ENCODE results near the gene SCG3.

GRCh38 chr15:51724673-51725072 lies 43.4 kb downstream of the SCG3 start:
- TF ChIP-seq POLR2AphosphoS5 (IDR thresholded peaks at IDR 0.05; ENCODE audit: low read depth, low read length) = no peak
- TF ChIP-seq SPI1 (IDR thresholded peaks at IDR 0.05; ENCODE audit: low read depth, low read length) = no peak
- TF ChIP-seq POLR2A (IDR thresholded peaks at IDR 0.05; ENCODE audit: low read depth, low read length) = no peak
- TF ChIP-seq TAF1 (IDR thresholded peaks at IDR 0.05; ENCODE audit: low read depth, low read length) = no peak
- TF ChIP-seq POU2F2 (IDR thresholded peaks at IDR 0.05; ENCODE audit: low read depth, low read length) = no peak
- no peak for TF ChIP-seq PAX5 (IDR thresholded peaks at IDR 0.05; ENCODE audit: insufficient read depth, low read length, severe bottlenecking)

Data from GM12891 (cell line).